ENCODE measurements around the gene ZFHX3. TPM values are rescaled to one million over a fixed set of nuclear protein-coding genes. Genes with fewer than 3 reads are reported as not detected.

Gene ZFHX3
- total and polyA plus RNA-seq, 2 of the 8 experiments (the other 6 are each of a cell fraction or from before 2014, with no cell fraction given), result 0.08 to 0.99 TPM

GRCh38 chr16:72862090-72862489 is 185.8 kb downstream of the ZFHX3 start:
- Histone ChIP-seq H3K36me3 (ENCODE audit: control insufficient read depth in 2 of 4, insufficient read depth in 4 of 4, low read length in 3 of 4) (no peaks in the 10 kb centered on the region), H3K56ac (replicated peaks; ENCODE audit: insufficient read length, low read depth, low read length) (no peak overlapping the region)
- CTCF ChIA-PET (ENCODE audit: partially characterized antibody), result interaction anchor here (25.5 kb wide), 1 partner anchor 21 kb away, joined by 376 read pairs; no protein-coding TSS in a partner anchor
- TF ChIP-seq RNF2 (IDR thresholded peaks at IDR 0.05; ENCODE audit: borderline replicate concordance, low read depth, low read length, missing control alignments, poor library complexity, severe bottlenecking), result no peak
- TF ChIP-seq TBP (IDR thresholded peaks at IDR 0.05; ENCODE audit: low read depth, low read length), result no peak
- TF ChIP-seq BCL11A (IDR thresholded peaks at IDR 0.05; ENCODE audit: low read depth in 2 of 2, low read length in 2 of 2), result no peak
- no peak for TF ChIP-seq POLR2AphosphoS5 (IDR thresholded peaks at IDR 0.05; ENCODE audit: low read depth, low read length)
- no peak for TF ChIP-seq FOSL1 (IDR thresholded peaks at IDR 0.05; ENCODE audit: insufficient read depth, low read depth, low read length)

More at GRCh38 chr16:72862090-72862489, 185.8 kb downstream of the ZFHX3 start:
- Histone ChIP-seq H3K23ac (ENCODE audit: insufficient read length) (no peak overlapping the region), H3K4me1 (replicated peaks in 1 of 4; ENCODE audit: control insufficient read depth in 3 of 4, insufficient read depth in 4 of 4, low read length in 3 of 4) (no peaks in the 10 kb centered on the region), H3K79me2 (ENCODE audit: control insufficient read depth in 1 of 2, insufficient read depth in 2 of 2, low read length in 2 of 2) (no peaks in the 10 kb centered on the region), H2AFZ (ENCODE audit: low read length) (no peak overlapping the region), H3K4ac (replicated peaks; ENCODE audit: insufficient read length, low read depth, low read length) (no peak overlapping the region), H2BK12ac (ENCODE audit: low read depth, low read length) (no peak overlapping the region), H4K8ac (ENCODE audit: extremely low read depth, insufficient read depth, low read length) (no peak overlapping the region), H4K5ac (ENCODE audit: insufficient read length, low read depth, low read length) (no peak overlapping the region), H3K23me2 (ENCODE audit: low read depth, low read length) (no peaks in the 10 kb centered on the region), H3K4me3 (ENCODE audit: extremely low read depth in 1 of 4, insufficient read depth in 2 of 4, low read depth in 3 of 4, low read length in 4 of 4) (no peak overlapping the region), H3K27ac (ENCODE audit: low read depth, low read length) (no peak overlapping the region), H2BK5ac (ENCODE audit: low read depth, low read length) (no peak overlapping the region), H2BK120ac (replicated peaks; ENCODE audit: low read depth, low read length) (no peak overlapping the region), H2BK20ac (ENCODE audit: low read length) (no peak overlapping the region), H3K9me3 (ENCODE audit: insufficient read depth in 2 of 2, low read depth in 1 of 2, low read length in 1 of 2) (no peaks in the 10 kb centered on the region), H3K18ac (ENCODE audit: extremely low read depth, low read length) (no peak overlapping the region), H3K27me3 (replicated peaks in 1 of 4; ENCODE audit: control insufficient read depth in 3 of 4, extremely low read depth in 1 of 4, insufficient read depth in 3 of 4, low read length in 3 of 4) (no peaks in the 10 kb centered on the region), H4K91ac (replicated peaks; ENCODE audit: insufficient read length, low read length) (no peak overlapping the region), H3K79me1 (ENCODE audit: low read depth, low read length) (no peaks in the 10 kb centered on the region), H2BK15ac (ENCODE audit: low read length) (no peak overlapping the region), H3K9ac (replicated peaks in 1 of 4; ENCODE audit: extremely low read depth in 1 of 4, low read depth in 3 of 4, low read length in 3 of 4) (no peak overlapping the region), H4K20me1 (replicated peaks in 1 of 2; ENCODE audit: control insufficient read depth in 1 of 2, insufficient read depth in 2 of 2, low read length in 2 of 2) (no peaks in the 10 kb centered on the region), H3K14ac (ENCODE audit: insufficient read length) (no peak overlapping the region), H3K4me2 (ENCODE audit: insufficient read depth in 1 of 2, low read depth in 2 of 2, low read length in 2 of 2) (no peak overlapping the region), H2AK5ac (ENCODE audit: low read depth, low read length) (no peak overlapping the region)
- DNase-seq (ENCODE audit: low read depth in 1 of 2, low spot score in 2 of 2) (no peak), FAIRE-seq (no peak)
- POLR2A ChIA-PET (ENCODE audit: partially characterized antibody), result no interaction called here
